WTC11 (cell line): ENCODE measurements around the gene COX17. TPM values are rescaled to one million over a fixed set of nuclear protein-coding genes. Genes with fewer than 3 reads are reported as not detected.

ENCODE experiments used
- ATAC-seq: fragments of 200-7000 bp; cut with Tn5 transposase; 2 replicates; pipeline ENCODE4 v1.10.0; 2021; ENCODE audit warnings: mild to moderate bottlenecking, moderate library complexity
- CTCF ChIA-PET: fragments of 300-600 bp; sonication (Branson Sonifier 250); formaldehyde crosslinking; loops from one replicate; lab custom pipeline; 2021; ENCODE audit warnings: antibody characterized with exemption; lab: Charles Lee
- POLR2A ChIA-PET: fragments of 350-600 bp; sonication (Branson Sonifier 250); formaldehyde crosslinking; loops from one replicate; lab custom pipeline; 2021; ENCODE audit warnings: antibody characterized with exemption; lab: Charles Lee
- DNase-seq: peaks from one replicate; pipeline ENCODE4 v3.0.0; 2021; ENCODE audit warnings: low spot score
- H3K27ac Mint-ChIP-seq: 2 replicates; pipeline ENCODE4 v1.8.0; 2021; ENCODE audit warnings: mixed read lengths
- H3K27me3 Mint-ChIP-seq: 2 replicates; pipeline ENCODE4 v1.8.0; 2021; ENCODE audit warnings: low read depth, mild to moderate bottlenecking, moderate library complexity, mixed read lengths
- H3K36me3 Mint-ChIP-seq: 2 replicates; pipeline ENCODE4 v1.8.0; 2021; ENCODE audit warnings: mixed read lengths
- H3K4me1 Mint-ChIP-seq: 2 replicates; pipeline ENCODE4 v1.8.0; 2022; ENCODE audit warnings: mixed read lengths
- H3K4me3 Mint-ChIP-seq: 2 replicates; pipeline ENCODE4 v1.8.0; 2021; ENCODE audit warnings: mild to moderate bottlenecking, moderate library complexity, mixed read lengths
- H3K9me3 Mint-ChIP-seq: 2 replicates; pipeline ENCODE4 v1.8.0; 2021; ENCODE audit warnings: mixed read lengths
- CREB1 ChIP-seq: sonication (generic); formaldehyde crosslinking; IDR thresholded peaks from 2 replicates; pipeline ENCODE4 v1.8.0; 2023; ENCODE audit warnings: mild to moderate bottlenecking, missing genetic modification reagents
- E2F5 ChIP-seq: sonication (generic); formaldehyde crosslinking; IDR thresholded peaks from 2 replicates; pipeline ENCODE4 v1.8.1; 2022; ENCODE audit warnings: mild to moderate bottlenecking, moderate library complexity, missing genetic modification reagents
- ELF4 ChIP-seq: sonication (generic); formaldehyde crosslinking; IDR thresholded peaks from 2 replicates; pipeline ENCODE4 v1.8.1; 2022; ENCODE audit warnings: low read depth, mild to moderate bottlenecking, moderate library complexity, missing genetic modification reagents
- FOXK1 ChIP-seq: sonication (generic); formaldehyde crosslinking; IDR thresholded peaks from 2 replicates; pipeline ENCODE4 v1.8.0; 2022; ENCODE audit warnings: mild to moderate bottlenecking, moderate library complexity, missing genetic modification reagents
- GRHL2 ChIP-seq: fragments of 250-450 bp; sonication (Bioruptor Pico); IDR thresholded peaks from 2 replicates; pipeline ENCODE4 v1.8.0; 2022; ENCODE audit warnings: mild to moderate bottlenecking, moderate library complexity; ENCODE audit not compliant: insufficient replicate concordance, severe bottlenecking
- KAT7 ChIP-seq: sonication (generic); formaldehyde crosslinking; IDR thresholded peaks from 2 replicates; pipeline ENCODE4 v1.8.1; 2023; ENCODE audit warnings: missing genetic modification reagents, mild to moderate bottlenecking, borderline replicate concordance
- MAX ChIP-seq: sonication (generic); formaldehyde crosslinking; IDR thresholded peaks from 2 replicates; pipeline ENCODE4 v1.8.0; 2022; ENCODE audit warnings: mild to moderate bottlenecking, missing genetic modification reagents
- MLX ChIP-seq: sonication (generic); formaldehyde crosslinking; IDR thresholded peaks from 2 replicates; pipeline ENCODE4 v1.8.1; 2023; ENCODE audit warnings: mild to moderate bottlenecking, missing genetic modification reagents, moderate library complexity
- NFE2L1 ChIP-seq: sonication (generic); formaldehyde crosslinking; IDR thresholded peaks from 2 replicates; pipeline ENCODE4 v1.8.1; 2023; ENCODE audit warnings: missing genetic modification reagents
- NR1H2 ChIP-seq: sonication (generic); formaldehyde crosslinking; IDR thresholded peaks from 2 replicates; pipeline ENCODE4 v1.9.0; 2021; ENCODE audit warnings: mild to moderate bottlenecking, moderate library complexity, missing genetic modification reagents
- OVOL2 ChIP-seq: fragments of 250-450 bp; sonication (Bioruptor Pico); IDR thresholded peaks from 2 replicates; pipeline ENCODE4 v1.9.0; 2021; ENCODE audit warnings: mild to moderate bottlenecking, borderline replicate concordance
- PRDM15 ChIP-seq: sonication (generic); formaldehyde crosslinking; IDR thresholded peaks from 2 replicates; pipeline ENCODE4 v1.8.0; 2022; ENCODE audit warnings: missing genetic modification reagents
- PREB ChIP-seq: sonication (generic); formaldehyde crosslinking; IDR thresholded peaks from 2 replicates; pipeline ENCODE4 v1.8.1; 2022; ENCODE audit warnings: mild to moderate bottlenecking, missing genetic modification reagents, moderate library complexity, borderline replicate concordance
- PRRX2 ChIP-seq: fragments of 250-450 bp; sonication (Bioruptor Pico); IDR thresholded peaks from 2 replicates; pipeline ENCODE4 v1.8.0; 2021; ENCODE audit warnings: mild to moderate bottlenecking
- USF2 ChIP-seq: sonication (generic); formaldehyde crosslinking; IDR thresholded peaks from 2 replicates; pipeline ENCODE4 v1.8.1; 2023; ENCODE audit warnings: mild to moderate bottlenecking, missing genetic modification reagents, moderate library complexity
- ZNF121 ChIP-seq: sonication (generic); formaldehyde crosslinking; IDR thresholded peaks from 2 replicates; pipeline ENCODE4 v1.8.0; 2023; ENCODE audit warnings: missing genetic modification reagents
- ZNF423 ChIP-seq: fragments of 250-450 bp; sonication (Bioruptor Pico); IDR thresholded peaks from 2 replicates; pipeline ENCODE4 v2.1.2; 2022; ENCODE audit warnings: mild to moderate bottlenecking, moderate library complexity
- ZSCAN18 ChIP-seq: fragments of 250-450 bp; sonication (Bioruptor Pico); IDR thresholded peaks from 2 replicates; pipeline ENCODE4 v2.1.2; 2022; ENCODE audit warnings: mild to moderate bottlenecking, moderate library complexity
- total RNA-seq: library from RNA; stranded (reverse); gene quantifications from 3 replicates; pipeline ENCODE4 v1.2.3, GENCODE V29; 2021

The COX17 gene
- total RNA-seq, 1 experiment from 2014 or later, result 56.0 TPM

- TF ChIP-seq MLX (CRISPR knock-in tag), result no peak
- TF ChIP-seq PRDM15 (CRISPR knock-in tag), result no peak
Observed at GRCh38 chr3:119628816-119629445, 48.3 kb downstream of the COX17 start (continued).

- Mint-ChIP-seq H3K4me3 (no peak overlapping the region), H3K27ac (no peak overlapping the region), H3K27me3 (no peaks in the 10 kb centered on the region; the same call in 1 of the 2 replicates), H3K9me3 (peaks cover 5% of the 10 kb centered on the region; the same call in 1 of the 2 replicates), H3K36me3 (no peaks in the 10 kb centered on the region; the same call in 1 of the 2 replicates), H3K4me1 (peaks cover 20% of the 10 kb centered on the region)
- CTCF ChIA-PET, result interaction anchor here (1.6 kb wide), 1 partner anchor 28 kb away, joined by 8 read pairs; no protein-coding TSS in a partner anchor
- no peak for TF ChIP-seq PREB (CRISPR knock-in tag)
- TF ChIP-seq E2F5, result no peak
- TF ChIP-seq ZNF121, result no peak
- DNase-seq, result no peak
- POLR2A ChIA-PET, result no interaction called here
- no peak for ATAC-seq
Observed at GRCh38 chr3:119628390-119628789, 48.8 kb downstream of the COX17 start.

- H3K9me3 Mint-ChIP-seq, result peaks cover 5% of the 10 kb centered on the region; the same call in 1 of the 2 replicates
- H3K27ac Mint-ChIP-seq, result no peak overlapping the region
- H3K4me3 Mint-ChIP-seq, result no peak overlapping the region
- TF ChIP-seq E2F5 (no peak), ZNF423 (no peak), NFE2L1 (CRISPR knock-in tag) (no peak), CREB1 (CRISPR knock-in tag) (no peak), MAX (CRISPR knock-in tag) (no peak), PRRX2 (CRISPR knock-in tag) (no peak), KAT7 (no peak), GRHL2 (CRISPR knock-in tag) (no peak), ELF4 (no peak), NR1H2 (CRISPR knock-in tag) (no peak), FOXK1 (CRISPR knock-in tag) (no peak), USF2 (CRISPR knock-in tag) (no peak), OVOL2 (CRISPR knock-in tag) (no peak), ZSCAN18 (CRISPR knock-in tag) (no peak), MLX (CRISPR knock-in tag) (no peak)
- peaks cover 20% of the 10 kb centered on the region for H3K4me1 Mint-ChIP-seq
- DNase-seq (no peak), ATAC-seq (no peak; the same call in none of the 2 replicates)
- CTCF ChIA-PET, result interaction anchor here (1.6 kb wide), 1 partner anchor 27 kb away, joined by 8 read pairs; no protein-coding TSS in a partner anchor
- H3K27me3 Mint-ChIP-seq, result no peaks in the 10 kb centered on the region; the same call in 1 of the 2 replicates
- H3K36me3 Mint-ChIP-seq, result no peaks in the 10 kb centered on the region; the same call in 1 of the 2 replicates
- POLR2A ChIA-PET, result no interaction called here
Observed at GRCh38 chr3:119627461-119627860, 49.7 kb downstream of the COX17 start.
